ENCODE results near the gene PTPRE. TPM values are rescaled to one million over a fixed set of nuclear protein-coding genes. Genes with fewer than 3 reads are reported as not detected.

The PTPRE gene
- total RNA-seq, 4 donors from 2014 or later: 10.2 to 46.8 (median 28.8) TPM

DNA sequence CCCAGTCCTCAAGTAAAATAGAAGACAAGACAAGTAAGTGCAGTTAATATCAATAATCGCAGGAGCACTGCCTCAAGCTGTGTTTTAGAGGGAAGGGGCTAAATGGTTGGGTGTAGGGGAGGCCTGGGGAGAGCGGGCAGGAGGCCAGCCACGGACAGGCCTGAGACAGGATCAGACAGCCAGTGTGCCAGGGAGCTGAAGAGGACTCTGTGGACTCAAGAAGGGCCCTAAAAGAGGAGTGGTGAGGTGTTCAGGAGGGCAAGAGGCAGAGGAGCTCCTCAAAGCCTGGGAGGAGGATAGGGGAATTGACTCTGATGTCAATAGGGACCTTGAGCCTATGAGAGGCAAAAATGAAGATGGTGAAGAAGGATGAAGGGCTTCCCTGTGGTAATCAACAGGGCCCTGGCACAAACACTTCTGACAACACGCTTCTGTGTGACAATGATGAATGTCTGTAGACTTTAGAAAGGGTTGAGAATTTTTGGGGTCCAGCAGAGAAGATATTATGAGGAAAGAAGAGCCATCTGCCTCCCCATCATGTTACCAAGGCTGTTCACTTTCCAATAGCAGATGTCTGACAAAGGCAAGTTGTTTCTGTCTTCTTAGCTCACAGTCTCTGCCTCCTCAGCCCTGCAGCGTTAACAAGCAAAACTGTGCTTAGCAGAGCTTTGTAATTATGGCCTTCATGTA lies 2.4 kb upstream of the PTPRE start:
- Histone ChIP-seq H3K4me1 (peaks cover 29% of the 10 kb centered on the region), H3K27me3 (peaks cover 20% of the 10 kb centered on the region), H3K4me3 (no peak overlapping the region), H3K36me3 (no peaks in the 10 kb centered on the region), H3K9me3 (no peaks in the 10 kb centered on the region), H3K27ac (no peak overlapping the region)
- TF ChIP-seq, protein P1, sequence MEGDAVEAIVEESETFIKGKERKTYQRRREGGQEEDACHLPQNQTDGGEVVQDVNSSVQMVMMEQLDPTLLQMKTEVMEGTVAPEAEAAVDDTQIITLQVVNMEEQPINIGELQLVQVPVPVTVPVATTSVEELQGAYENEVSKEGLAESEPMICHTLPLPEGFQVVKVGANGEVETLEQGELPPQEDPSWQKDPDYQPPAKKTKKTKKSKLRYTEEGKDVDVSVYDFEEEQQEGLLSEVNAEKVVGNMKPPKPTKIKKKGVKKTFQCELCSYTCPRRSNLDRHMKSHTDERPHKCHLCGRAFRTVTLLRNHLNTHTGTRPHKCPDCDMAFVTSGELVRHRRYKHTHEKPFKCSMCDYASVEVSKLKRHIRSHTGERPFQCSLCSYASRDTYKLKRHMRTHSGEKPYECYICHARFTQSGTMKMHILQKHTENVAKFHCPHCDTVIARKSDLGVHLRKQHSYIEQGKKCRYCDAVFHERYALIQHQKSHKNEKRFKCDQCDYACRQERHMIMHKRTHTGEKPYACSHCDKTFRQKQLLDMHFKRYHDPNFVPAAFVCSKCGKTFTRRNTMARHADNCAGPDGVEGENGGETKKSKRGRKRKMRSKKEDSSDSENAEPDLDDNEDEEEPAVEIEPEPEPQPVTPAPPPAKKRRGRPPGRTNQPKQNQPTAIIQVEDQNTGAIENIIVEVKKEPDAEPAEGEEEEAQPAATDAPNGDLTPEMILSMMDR (IDR thresholded peaks at IDR 0.05): no peak
- TF ChIP-seq EP300 (IDR thresholded peaks at IDR 0.05): no peak
- DNase-seq (ENCODE audit: low spot score in 2 of 2): no peak
- WGBS: 90% methylated on average over 5 of the region's 5 CpGs

DNA sequence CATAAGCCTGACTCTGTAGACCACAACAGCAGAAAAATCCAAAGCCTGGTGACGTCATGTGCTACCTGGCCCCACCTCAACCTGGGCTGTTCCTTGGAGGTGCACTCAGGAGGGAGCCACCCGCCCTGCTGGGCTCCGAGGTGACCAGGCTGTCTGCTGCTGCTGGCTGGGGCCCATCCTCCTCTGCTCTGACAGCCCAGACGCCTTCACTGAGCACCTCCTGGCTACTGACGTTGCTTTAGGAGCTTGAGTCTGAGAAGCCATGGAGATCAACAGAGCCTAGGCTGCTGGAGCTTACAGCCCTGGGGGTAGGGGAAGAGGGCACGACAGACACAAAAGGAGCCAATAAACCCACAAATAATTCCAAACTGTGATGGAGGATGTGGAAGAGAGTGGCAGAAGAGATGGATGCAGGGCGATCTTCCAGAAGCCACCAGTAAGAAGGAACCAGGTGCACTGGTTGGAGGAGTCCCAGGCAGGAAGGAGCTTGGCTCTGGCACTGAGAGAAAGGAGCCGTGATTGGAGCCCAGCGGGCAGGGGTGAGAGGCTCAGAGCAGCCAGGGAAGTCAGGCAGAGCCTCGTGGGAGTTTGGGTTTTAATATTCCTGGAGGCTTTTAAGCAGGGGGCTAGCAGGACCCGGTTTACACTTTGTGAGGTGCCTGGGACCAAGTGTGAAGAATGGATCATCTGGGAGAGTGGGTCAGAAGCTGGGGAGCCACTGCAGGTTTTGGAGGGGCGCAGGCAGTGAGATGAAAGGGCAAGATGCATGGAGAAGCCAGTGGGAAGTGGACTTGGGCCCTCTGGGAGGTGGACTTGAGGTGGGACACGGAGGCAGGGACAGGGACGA lies 1.7 kb upstream of the PTPRE start:
- TF ChIP-seq POLR2AphosphoS5 (IDR thresholded peaks at IDR 0.05) (no peak), POLR2A (IDR thresholded peaks at IDR 0.05) (no peak), EP300 (IDR thresholded peaks at IDR 0.05) (no peak)
- TF ChIP-seq, protein P1 (IDR thresholded peaks at IDR 0.05): no peak
- 82% methylated on average over 12 of the region's 14 CpGs for WGBS
- H3K4me1 ChIP-seq: peaks cover 30% of the 10 kb centered on the region
- H3K27ac ChIP-seq: no peak overlapping the region
- H3K27me3 ChIP-seq: peaks cover 20% of the 10 kb centered on the region
- peak in 1 of 2 donors; percentile 57 for DNase-seq (ENCODE audit: low spot score in 2 of 2)
- H3K4me3 ChIP-seq: no peak overlapping the region
- no peaks in the 10 kb centered on the region for H3K9me3 ChIP-seq
- no peaks in the 10 kb centered on the region for H3K36me3 ChIP-seq

DNA sequence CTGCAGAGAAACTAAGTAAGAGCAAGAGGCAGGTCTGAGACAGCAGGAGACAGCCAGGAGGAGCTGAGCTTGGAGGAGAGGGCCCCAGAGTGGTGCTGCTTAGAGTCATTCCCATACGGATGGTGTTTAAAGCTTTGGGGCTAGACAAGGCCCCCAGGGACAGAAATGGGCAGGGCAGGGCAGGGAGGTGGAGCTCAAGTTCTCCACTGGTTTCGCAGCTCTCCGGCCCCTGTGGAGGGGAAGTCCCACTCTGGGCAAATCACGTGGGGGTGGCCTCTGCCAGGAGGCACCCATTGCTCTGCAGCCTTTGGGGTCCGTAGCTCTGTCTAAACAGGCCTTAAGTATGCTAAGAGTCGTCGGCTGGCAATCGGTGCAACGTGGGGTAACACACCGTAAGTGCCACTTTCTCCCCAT lies 1.0 kb upstream of the PTPRE start:
- no peak overlapping the region for H3K27ac ChIP-seq
- WGBS: 70% methylated on average over 8 of the region's 10 CpGs
- TF ChIP-seq, protein P1 (IDR thresholded peaks at IDR 0.05): no peak
- TF ChIP-seq POLR2AphosphoS5 (IDR thresholded peaks at IDR 0.05) (no peak), POLR2A (IDR thresholded peaks at IDR 0.05) (no peak), EP300 (IDR thresholded peaks at IDR 0.05) (no peak)
- peaks cover 30% of the 10 kb centered on the region for H3K4me1 ChIP-seq
- DNase-seq (ENCODE audit: low spot score in 2 of 2): peak in 1 of 2 donors; percentile 71
- H3K27me3 ChIP-seq: peaks cover 20% of the 10 kb centered on the region
- H3K36me3 ChIP-seq: no peaks in the 10 kb centered on the region
- H3K9me3 ChIP-seq: no peaks in the 10 kb centered on the region
- no peak overlapping the region for H3K4me3 ChIP-seq

DNA sequence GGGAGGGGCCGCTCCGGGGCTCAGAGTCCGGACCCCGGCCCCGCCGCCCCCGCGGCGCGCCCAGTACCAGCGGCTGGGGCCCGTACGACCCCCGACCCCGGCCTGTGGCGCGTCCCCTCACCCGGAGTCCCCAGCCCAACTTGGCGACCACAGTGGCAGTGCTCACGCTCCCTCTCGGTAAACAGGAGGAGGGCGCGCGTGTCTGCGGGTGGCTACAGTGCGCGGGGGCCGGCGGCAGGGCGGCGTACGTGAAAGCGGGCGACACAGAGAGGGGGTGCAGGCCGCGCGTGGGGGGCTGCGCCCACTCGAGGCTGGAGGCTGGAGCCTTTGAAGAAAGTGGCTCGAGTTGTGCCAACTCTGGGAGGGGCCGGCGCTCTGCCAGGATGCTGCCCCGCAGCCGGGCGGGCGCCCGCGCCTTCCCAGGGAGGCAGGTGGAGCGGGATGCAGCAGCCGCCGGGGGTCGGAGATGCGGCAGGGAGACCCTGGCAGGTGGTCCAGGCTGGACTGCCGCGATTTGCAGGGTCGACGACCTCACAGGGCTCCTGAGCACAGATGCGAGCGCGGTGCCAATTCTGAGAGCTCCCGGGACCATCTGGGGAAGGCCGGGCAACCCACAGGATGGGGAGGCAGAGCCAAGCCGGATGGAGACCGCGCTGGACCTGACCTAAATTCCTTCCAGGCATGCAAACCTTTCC lies 655 bp downstream of the PTPRE start:
- TF ChIP-seq EP300 (IDR thresholded peaks at IDR 0.05) (no peak), POLR2AphosphoS5 (IDR thresholded peaks at IDR 0.05) (no peak), POLR2A (IDR thresholded peaks at IDR 0.05) (no peak)
- TF ChIP-seq, protein P1 (IDR thresholded peaks at IDR 0.05): no peak
- peak overlapping the region; percentile 71 for H3K4me3 ChIP-seq
- DNase-seq (ENCODE audit: low spot score in 2 of 2): peak in 1 of 2 donors; percentile 80
- peaks cover 30% of the 10 kb centered on the region for H3K4me1 ChIP-seq
- no peaks in the 10 kb centered on the region for H3K36me3 ChIP-seq
- no peaks in the 10 kb centered on the region for H3K9me3 ChIP-seq
- WGBS: no CpG with 5 or more reads among the region's 65 CpGs
- peak overlapping the region; percentile 83 for H3K27ac ChIP-seq
- H3K27me3 ChIP-seq: peaks cover 20% of the 10 kb centered on the region
